ENCODE results near the gene ADAMTS7.

Gene ADAMTS7

GRCh38 chr15:78830514-78831228 lies 19.4 kb upstream of the ADAMTS7 start:
- Histone ChIP-seq H3K23ac (ENCODE audit: low read length) (no peak overlapping the region), H2BK120ac (ENCODE audit: insufficient read depth, low read length, poor library complexity) (no peak overlapping the region), H3K4me3 (ENCODE audit: low read depth, low read length) (no peak overlapping the region), H4K91ac (ENCODE audit: low read depth, low read length) (no peak overlapping the region), H4K12ac (ENCODE audit: low read depth, low read length) (no peak overlapping the region), H3K4me1 (ENCODE audit: control insufficient read depth in 1 of 2, insufficient read depth in 2 of 2, low read length in 2 of 2) (no peaks in the 10 kb centered on the region), H3K9ac (ENCODE audit: low read length) (no peak overlapping the region), H3K18ac (ENCODE audit: low read length) (no peak overlapping the region), H2AK5ac (ENCODE audit: low read length) (no peak overlapping the region), H3K36me3 (ENCODE audit: control insufficient read depth in 1 of 2, insufficient read depth in 2 of 2, low read length in 2 of 2) (no peaks in the 10 kb centered on the region), H3K14ac (ENCODE audit: low read length) (no peak overlapping the region), H2AFZ (ENCODE audit: insufficient read depth, low read length, poor library complexity) (no peak overlapping the region), H2BK5ac (ENCODE audit: low read depth, low read length, poor library complexity) (no peak overlapping the region), H3K4ac (ENCODE audit: low read depth, low read length) (no peak overlapping the region), H3K27me3 (ENCODE audit: insufficient read depth, low read length) (no peaks in the 10 kb centered on the region), H4K8ac (ENCODE audit: low read depth, low read length) (no peak overlapping the region), H3K27ac (ENCODE audit: low read depth, low read length) (no peak overlapping the region), H3K4me2 (ENCODE audit: low read length) (no peak overlapping the region), H3K9me3 (ENCODE audit: insufficient read depth, low read depth, low read length) (no peaks in the 10 kb centered on the region), H2BK12ac (ENCODE audit: low read length) (no peak overlapping the region), H3K79me1 (ENCODE audit: low read length) (no peaks in the 10 kb centered on the region), H3K79me2 (ENCODE audit: control insufficient read depth, insufficient read depth, low read length, poor library complexity) (no peaks in the 10 kb centered on the region)
- WGBS (ENCODE audit: extremely low coverage, insufficient coverage, insufficient read length): no CpG with 5 or more reads among the region's 52 CpGs
- no peak for DNase-seq

- H3K4me2 ChIP-seq (ENCODE audit: low read length): no peak overlapping the region
- H3K23ac ChIP-seq (ENCODE audit: low read length): no peak overlapping the region
- H3K27me3 ChIP-seq (ENCODE audit: insufficient read depth, low read length): no peaks in the 10 kb centered on the region
- H3K18ac ChIP-seq (ENCODE audit: low read length): no peak overlapping the region
- no peaks in the 10 kb centered on the region for H3K79me1 ChIP-seq (ENCODE audit: low read length)
- no peak overlapping the region for H3K4me3 ChIP-seq (ENCODE audit: low read depth, low read length)
- H3K4ac ChIP-seq (ENCODE audit: low read depth, low read length): no peak overlapping the region
- H4K91ac ChIP-seq (ENCODE audit: low read depth, low read length): no peak overlapping the region
- H2AFZ ChIP-seq (ENCODE audit: insufficient read depth, low read length, poor library complexity): no peak overlapping the region
- H3K36me3 ChIP-seq (ENCODE audit: control insufficient read depth in 1 of 2, insufficient read depth in 2 of 2, low read length in 2 of 2): no peaks in the 10 kb centered on the region
- H2BK5ac ChIP-seq (ENCODE audit: low read depth, low read length, poor library complexity): no peak overlapping the region
- no peaks in the 10 kb centered on the region for H3K4me1 ChIP-seq (ENCODE audit: control insufficient read depth in 1 of 2, insufficient read depth in 2 of 2, low read length in 2 of 2)
- no CpG with 5 or more reads among the region's 2 CpGs for WGBS (ENCODE audit: extremely low coverage, insufficient coverage, insufficient read length)
- H2BK120ac ChIP-seq (ENCODE audit: insufficient read depth, low read length, poor library complexity): no peak overlapping the region
- no peak overlapping the region for H2AK5ac ChIP-seq (ENCODE audit: low read length)
- no peak overlapping the region for H3K9ac ChIP-seq (ENCODE audit: low read length)
- no peak overlapping the region for H3K27ac ChIP-seq (ENCODE audit: low read depth, low read length)
- H3K9me3 ChIP-seq (ENCODE audit: insufficient read depth, low read depth, low read length): no peaks in the 10 kb centered on the region
- no peak overlapping the region for H4K12ac ChIP-seq (ENCODE audit: low read depth, low read length)
- no peaks in the 10 kb centered on the region for H3K79me2 ChIP-seq (ENCODE audit: control insufficient read depth, insufficient read depth, low read length, poor library complexity)
- H4K8ac ChIP-seq (ENCODE audit: low read depth, low read length): no peak overlapping the region
- no peak for DNase-seq
- no peak overlapping the region for H2BK12ac ChIP-seq (ENCODE audit: low read length)
- no peak overlapping the region for H3K14ac ChIP-seq (ENCODE audit: low read length)
Measured at GRCh38 chr15:78828920-78829319, 17.7 kb upstream of the ADAMTS7 start.

GRCh38 chr15:78822514-78822913 lies 11.2 kb upstream of the ADAMTS7 start:
- Histone ChIP-seq H3K36me3 (ENCODE audit: control insufficient read depth in 1 of 2, insufficient read depth in 2 of 2, low read length in 2 of 2) (no peaks in the 10 kb centered on the region), H2BK120ac (ENCODE audit: insufficient read depth, low read length, poor library complexity) (no peak overlapping the region), H3K79me2 (ENCODE audit: control insufficient read depth, insufficient read depth, low read length, poor library complexity) (no peaks in the 10 kb centered on the region), H4K91ac (ENCODE audit: low read depth, low read length) (no peak overlapping the region), H3K4ac (ENCODE audit: low read depth, low read length) (no peak overlapping the region), H3K14ac (ENCODE audit: low read length) (no peak overlapping the region), H3K27me3 (ENCODE audit: insufficient read depth, low read length) (no peaks in the 10 kb centered on the region), H4K8ac (ENCODE audit: low read depth, low read length) (no peak overlapping the region), H3K18ac (ENCODE audit: low read length) (no peak overlapping the region), H3K9me3 (ENCODE audit: insufficient read depth, low read depth, low read length) (no peaks in the 10 kb centered on the region), H2AK5ac (ENCODE audit: low read length) (no peak overlapping the region), H3K23ac (ENCODE audit: low read length) (no peak overlapping the region), H3K4me3 (ENCODE audit: low read depth, low read length) (no peak overlapping the region), H4K12ac (ENCODE audit: low read depth, low read length) (no peak overlapping the region), H3K27ac (ENCODE audit: low read depth, low read length) (no peak overlapping the region), H3K79me1 (ENCODE audit: low read length) (no peaks in the 10 kb centered on the region), H3K9ac (ENCODE audit: low read length) (no peak overlapping the region), H3K4me1 (ENCODE audit: control insufficient read depth in 1 of 2, insufficient read depth in 2 of 2, low read length in 2 of 2) (no peaks in the 10 kb centered on the region), H2AFZ (ENCODE audit: insufficient read depth, low read length, poor library complexity) (no peak overlapping the region), H3K4me2 (ENCODE audit: low read length) (no peak overlapping the region), H2BK12ac (ENCODE audit: low read length) (no peak overlapping the region), H2BK5ac (ENCODE audit: low read depth, low read length, poor library complexity) (no peak overlapping the region)
- no peak for DNase-seq
- no CpG with 5 or more reads among the region's 3 CpGs for WGBS (ENCODE audit: extremely low coverage, insufficient coverage, insufficient read length)

- no CpG with 5 or more reads among the region's 24 CpGs for WGBS (ENCODE audit: extremely low coverage, insufficient coverage, insufficient read length)
- Histone ChIP-seq H3K4me3 (ENCODE audit: low read depth, low read length) (peak overlapping the region; percentile 64), H2AFZ (ENCODE audit: insufficient read depth, low read length, poor library complexity) (peak overlapping the region; percentile 85), H3K36me3 (ENCODE audit: control insufficient read depth in 1 of 2, insufficient read depth in 2 of 2, low read length in 2 of 2) (no peaks in the 10 kb centered on the region), H2BK120ac (ENCODE audit: insufficient read depth, low read length, poor library complexity) (peak overlapping the region; percentile 61), H3K4me2 (ENCODE audit: low read length) (peak overlapping the region; percentile 80), H3K9me3 (ENCODE audit: insufficient read depth, low read depth, low read length) (peaks cover 2% of the 10 kb centered on the region), H3K4ac (ENCODE audit: low read depth, low read length) (no peak overlapping the region), H3K79me2 (ENCODE audit: control insufficient read depth, insufficient read depth, low read length, poor library complexity) (no peaks in the 10 kb centered on the region), H2BK5ac (ENCODE audit: low read depth, low read length, poor library complexity) (no peak overlapping the region), H4K91ac (ENCODE audit: low read depth, low read length) (peak overlapping the region; percentile 45), H2BK12ac (ENCODE audit: low read length) (peak overlapping the region; percentile 70), H3K9ac (ENCODE audit: low read length) (peak overlapping the region; percentile 61), H4K12ac (ENCODE audit: low read depth, low read length) (peak overlapping the region; percentile 70), H3K14ac (ENCODE audit: low read length) (no peak overlapping the region), H3K23ac (ENCODE audit: low read length) (no peak overlapping the region), H3K79me1 (ENCODE audit: low read length) (peaks cover 9% of the 10 kb centered on the region), H3K18ac (ENCODE audit: low read length) (peak overlapping the region; percentile 57), H2AK5ac (ENCODE audit: low read length) (peak overlapping the region; percentile 3), H4K8ac (ENCODE audit: low read depth, low read length) (peak overlapping the region; percentile 84), H3K27ac (ENCODE audit: low read depth, low read length) (no peak overlapping the region), H3K27me3 (ENCODE audit: insufficient read depth, low read length) (peaks cover 20% of the 10 kb centered on the region), H3K4me1 (ENCODE audit: control insufficient read depth in 1 of 2, insufficient read depth in 2 of 2, low read length in 2 of 2) (peaks cover 4 to 9% of the 10 kb centered on the region in 2 experiments)
- DNase-seq: no peak
Measured at GRCh38 chr15:78811825-78812183, 540 bp upstream of the ADAMTS7 start.
